ENCODE results near the gene IGFBP7.

The IGFBP7 gene

DNA sequence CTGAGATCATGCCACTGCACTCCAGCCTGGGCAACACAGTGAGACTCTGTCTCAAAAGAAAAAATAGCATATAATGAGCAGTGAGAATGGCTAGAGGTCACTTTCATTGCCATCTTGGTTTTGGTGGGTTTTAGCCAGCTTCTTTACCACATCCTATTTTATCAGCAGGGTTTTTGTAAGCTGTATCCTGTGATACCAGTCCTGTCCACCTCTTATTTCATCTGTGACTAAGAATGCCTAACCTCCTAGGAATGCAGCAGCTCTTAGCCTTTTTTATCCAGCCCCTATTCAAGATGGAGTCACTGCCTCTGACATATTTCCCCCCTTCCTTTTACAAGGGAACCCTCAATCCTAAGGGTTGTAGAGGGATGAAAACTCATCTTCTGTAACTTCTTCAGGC is 26.1 kb upstream of the IGFBP7 start:
- no peak for DNase-seq (ENCODE audit: low spot score)
- in situ Hi-C loops (cut with MboI; ENCODE audit: low pct_unique_long_range_greater_than_20kb, low sequenced_read_pairs, unreplicated experiment), result no loop called here
- TF ChIP-seq, protein P1, sequence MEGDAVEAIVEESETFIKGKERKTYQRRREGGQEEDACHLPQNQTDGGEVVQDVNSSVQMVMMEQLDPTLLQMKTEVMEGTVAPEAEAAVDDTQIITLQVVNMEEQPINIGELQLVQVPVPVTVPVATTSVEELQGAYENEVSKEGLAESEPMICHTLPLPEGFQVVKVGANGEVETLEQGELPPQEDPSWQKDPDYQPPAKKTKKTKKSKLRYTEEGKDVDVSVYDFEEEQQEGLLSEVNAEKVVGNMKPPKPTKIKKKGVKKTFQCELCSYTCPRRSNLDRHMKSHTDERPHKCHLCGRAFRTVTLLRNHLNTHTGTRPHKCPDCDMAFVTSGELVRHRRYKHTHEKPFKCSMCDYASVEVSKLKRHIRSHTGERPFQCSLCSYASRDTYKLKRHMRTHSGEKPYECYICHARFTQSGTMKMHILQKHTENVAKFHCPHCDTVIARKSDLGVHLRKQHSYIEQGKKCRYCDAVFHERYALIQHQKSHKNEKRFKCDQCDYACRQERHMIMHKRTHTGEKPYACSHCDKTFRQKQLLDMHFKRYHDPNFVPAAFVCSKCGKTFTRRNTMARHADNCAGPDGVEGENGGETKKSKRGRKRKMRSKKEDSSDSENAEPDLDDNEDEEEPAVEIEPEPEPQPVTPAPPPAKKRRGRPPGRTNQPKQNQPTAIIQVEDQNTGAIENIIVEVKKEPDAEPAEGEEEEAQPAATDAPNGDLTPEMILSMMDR (IDR thresholded peaks at IDR 0.05; ENCODE audit: extremely low read depth, insufficient read depth, missing control alignments), result no peak

DNA sequence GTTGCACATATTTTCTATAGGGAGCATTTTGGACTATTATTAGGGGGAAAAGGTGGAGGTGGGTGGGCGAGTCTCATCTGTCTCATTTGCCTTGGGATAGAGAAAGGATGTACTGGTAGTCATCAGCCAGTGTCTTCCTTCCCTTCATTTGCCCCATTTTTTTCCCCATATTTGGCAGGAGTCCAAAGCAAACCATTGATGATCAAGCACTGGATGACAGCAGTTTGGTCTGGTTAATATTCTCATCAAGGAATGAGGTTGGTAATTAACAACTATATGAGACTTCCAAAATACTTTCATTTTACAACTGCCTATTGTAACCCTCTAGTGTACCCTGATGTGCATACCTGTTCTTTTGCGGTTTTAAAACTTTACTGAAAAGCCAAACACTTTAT is 22.6 kb upstream of the IGFBP7 start:
- DNase-seq (ENCODE audit: low spot score), result no peak
- in situ Hi-C loops (cut with MboI; ENCODE audit: low pct_unique_long_range_greater_than_20kb, low sequenced_read_pairs, unreplicated experiment), result no loop called here
- TF ChIP-seq, protein P1 (IDR thresholded peaks at IDR 0.05; ENCODE audit: extremely low read depth, insufficient read depth, missing control alignments), result no peak

DNA sequence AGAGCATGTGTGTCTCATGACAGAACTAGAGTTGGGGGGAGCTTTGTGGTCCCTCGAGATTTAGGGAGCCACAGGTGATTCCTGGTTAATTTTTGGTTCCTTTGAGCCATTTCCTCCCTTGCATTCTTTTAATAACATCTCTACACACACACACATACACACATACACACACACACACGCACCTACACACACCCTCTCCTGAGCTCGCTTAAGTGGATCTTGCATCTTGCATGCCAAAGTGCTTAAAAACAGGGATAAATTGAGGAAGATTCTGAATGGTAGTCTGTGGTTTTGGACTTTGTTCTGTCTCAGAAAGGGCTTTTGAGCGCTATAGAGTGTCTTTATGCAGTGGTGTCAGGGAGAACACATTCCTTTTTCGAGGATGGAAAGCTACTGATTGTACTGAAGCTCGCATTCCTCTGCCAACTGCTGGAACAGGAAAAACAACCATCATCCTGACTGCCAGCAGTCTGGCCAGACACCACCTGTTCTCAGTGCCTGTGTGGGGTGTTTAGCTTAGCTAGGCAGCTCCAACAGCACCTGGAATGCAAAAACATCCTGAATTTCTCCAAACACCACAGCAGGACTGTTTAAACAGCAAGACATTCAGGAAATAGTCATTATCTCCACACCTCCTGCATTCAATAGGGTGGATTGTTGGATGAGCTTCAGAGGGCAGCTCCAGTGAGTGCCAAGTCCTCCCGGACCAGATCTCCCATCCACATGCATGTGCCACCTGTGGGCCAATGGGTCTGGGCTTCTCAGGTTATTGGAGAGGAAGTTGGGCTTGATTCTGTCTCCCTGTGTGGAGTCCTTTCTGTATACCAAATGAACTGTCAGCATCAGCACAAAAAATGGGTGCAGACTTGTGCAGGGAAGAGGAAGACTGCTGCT is 21.9 kb upstream of the IGFBP7 start:
- no peak for DNase-seq (ENCODE audit: low spot score)
- in situ Hi-C loops (cut with MboI; ENCODE audit: low pct_unique_long_range_greater_than_20kb, low sequenced_read_pairs, unreplicated experiment), result no loop called here
- TF ChIP-seq, protein P1 (IDR thresholded peaks at IDR 0.05; ENCODE audit: extremely low read depth, insufficient read depth, missing control alignments), result no peak

DNA sequence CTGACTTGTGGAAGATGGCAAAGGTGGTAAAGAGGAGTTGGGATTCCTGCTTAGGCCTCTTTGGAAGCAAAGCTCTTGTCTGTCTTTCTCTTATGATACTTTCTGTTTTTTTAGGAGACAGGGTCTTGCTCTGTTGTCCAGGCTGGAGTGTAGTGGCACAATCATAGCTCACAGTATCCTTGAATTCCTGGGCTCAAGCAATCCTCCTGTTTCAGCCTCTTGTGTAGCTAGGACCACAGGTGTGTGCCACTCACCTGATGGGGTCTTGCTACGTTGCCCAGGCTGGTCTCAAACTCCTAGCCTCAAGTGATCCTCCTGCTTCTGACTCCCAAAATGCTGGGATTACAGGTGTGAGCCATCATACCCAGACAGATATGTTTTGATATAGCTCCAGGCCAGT is 19.3 kb upstream of the IGFBP7 start:
- no peak for DNase-seq (ENCODE audit: low spot score)
- TF ChIP-seq, protein P1 (IDR thresholded peaks at IDR 0.05; ENCODE audit: extremely low read depth, insufficient read depth, missing control alignments), result no peak
- in situ Hi-C loops (cut with MboI; ENCODE audit: low pct_unique_long_range_greater_than_20kb, low sequenced_read_pairs, unreplicated experiment), result no loop called here

DNA sequence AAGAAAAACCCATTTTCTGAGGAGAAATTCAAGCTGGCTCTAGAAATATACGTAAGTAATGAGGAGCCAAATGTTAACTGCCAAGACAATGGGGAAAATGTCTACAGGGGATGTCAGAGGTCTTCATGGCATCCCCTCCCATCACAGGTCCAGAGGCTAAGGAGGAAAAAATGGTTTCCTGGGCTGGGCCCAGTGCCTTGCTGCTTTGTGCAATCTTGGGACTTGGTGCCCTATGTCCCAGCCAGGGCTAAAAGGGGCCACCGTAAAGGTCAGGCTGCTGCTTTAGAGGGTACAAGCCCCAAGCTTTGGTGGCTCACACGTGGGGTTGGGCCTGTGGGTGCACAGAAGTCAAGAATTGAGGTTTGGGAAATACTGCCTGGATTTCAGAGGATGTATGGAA is 17.2 kb upstream of the IGFBP7 start:
- no peak for DNase-seq (ENCODE audit: low spot score)
- TF ChIP-seq, protein P1 (IDR thresholded peaks at IDR 0.05; ENCODE audit: extremely low read depth, insufficient read depth, missing control alignments), result no peak
- in situ Hi-C loops (cut with MboI; ENCODE audit: low pct_unique_long_range_greater_than_20kb, low sequenced_read_pairs, unreplicated experiment), result no loop called here

DNA sequence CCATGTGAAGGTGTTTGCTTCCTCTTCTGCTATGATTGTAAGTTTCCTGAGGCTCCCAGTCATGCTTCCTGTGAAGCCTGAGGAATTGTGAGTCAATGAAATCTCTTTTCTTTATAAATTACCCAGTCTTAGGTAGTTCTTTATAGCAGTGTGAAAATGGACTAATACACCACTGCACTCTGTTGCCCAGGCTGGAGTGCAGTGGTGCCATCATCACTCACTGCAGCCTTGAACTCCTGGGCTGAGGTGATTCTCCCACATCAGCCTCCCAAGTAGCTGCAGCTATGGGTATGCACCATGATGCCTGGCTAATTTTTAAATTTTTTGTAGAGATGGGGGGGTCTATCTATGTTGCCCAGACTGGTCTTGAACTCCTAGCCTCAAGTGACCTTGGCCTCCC is 15.8 kb upstream of the IGFBP7 start:
- DNase-seq (ENCODE audit: low spot score), result no peak
- in situ Hi-C loops (cut with MboI; ENCODE audit: low pct_unique_long_range_greater_than_20kb, low sequenced_read_pairs, unreplicated experiment), result no loop called here
- TF ChIP-seq, protein P1 (IDR thresholded peaks at IDR 0.05; ENCODE audit: extremely low read depth, insufficient read depth, missing control alignments), result no peak
